Transverse colon (tissue), 4 donors: ENCODE measurements around the gene DEUP1. TPM values are rescaled to one million over a fixed set of nuclear protein-coding genes. Genes with fewer than 3 reads are reported as not detected.

ENCODE experiments used
- DNase-seq: peaks from one replicate; pipeline ENCODE4 v3.0.0-alpha.2; 2019
- H3K27ac ChIP-seq, 4 donors: fragments of 200-600 bp; sonication (generic); 2 replicates each; pipeline ENCODE4 v1.5.1; 2016 to 2018; ENCODE audit warnings: inconsistent platforms in 4 of 4
- H3K27me3 ChIP-seq: fragments of 200-600 bp; sonication (generic); 2 replicates; pipeline ENCODE4 v1.5.1; 2017; ENCODE audit warnings: inconsistent platforms
- H3K36me3 ChIP-seq, 4 donors: fragments of 200-600 bp; sonication (generic); 2 replicates each; pipeline ENCODE4 v1.5.1; 2017 to 2019; ENCODE audit warnings: inconsistent platforms in 4 of 4
- H3K4me1 ChIP-seq, 4 donors: fragments of 200-600 bp; sonication (generic); 2 replicates each; pipeline ENCODE4 v1.5.1; 2017 to 2020; ENCODE audit warnings: inconsistent platforms in 4 of 4
- H3K4me3 ChIP-seq, 4 donors: fragments of 200-600 bp; sonication (generic); 1 replicate in 1 of 4; 2 replicates in 3 of 4; pipeline versions ENCODE4 v1.5.1 to v1.6.1; 2017 to 2019; ENCODE audit warnings: inconsistent platforms in 4 of 4
- H3K9me3 ChIP-seq, 2 donors: fragments of 200-600 bp; sonication (generic); 2 replicates each; pipeline ENCODE4 v1.5.1; 2017 to 2019; ENCODE audit warnings: inconsistent platforms in 2 of 2
- EP300 ChIP-seq: sonication (generic); formaldehyde crosslinking; IDR thresholded peaks from one replicate; pipeline ENCODE4 v1.6.1; 2017; ENCODE audit warnings: antibody characterized with exemption, low read depth
- POLR2A ChIP-seq: fragments of 450-650 bp; IDR thresholded peaks from one replicate; pipeline ENCODE4 v1.6.1; 2016; ENCODE audit warnings: antibody characterized with exemption, mild to moderate bottlenecking, moderate library complexity
- POLR2AphosphoS5 ChIP-seq, 3 donors: sonication (generic); formaldehyde crosslinking; IDR thresholded peaks; one replicate each; pipeline ENCODE4 v1.6.1; 2016; ENCODE audit warnings: antibody characterized with exemption in 3 of 3
- WGBS, 2 donors: methylation state at CpG; one replicate each; pipeline ENCODE4 v1.1.5; 2018; ENCODE audit warnings: low coverage in 1 of 2; 5-methylcytosine and 5-hydroxymethylcytosine counted together
- in situ Hi-C, 4 donors: fragments of 200-750 bp; cut with MboI; loops; one replicate each; pipeline versions ENCODE4 v1.15.0 to v1.15.1; 2017; ENCODE audit warnings: low sequenced_read_pairs in 3 of 4, low pct_ligation_motif_present in 1 of 4, low pct_unique_long_range_greater_than_20kb in 1 of 4
- intact Hi-C: fragments of 100-400 bp; cut with DNase I; formaldehyde crosslinking; loops from one replicate; pipeline ENCODE4 v1.15.1; 2023; ENCODE audit warnings: low total_unique reads
- total RNA-seq, 4 donors: library from RNA; depleted of rRNA; stranded (reverse); fragments of >200 nt; gene quantifications; one replicate each; pipeline ENCODE4 v1.1.0, GENCODE V29; 2016
- TF ChIP-seq, protein P1 (sequence below), 5 experiments: fragments of 200-600 bp in 3 of 5; fragments of 450-650 bp in 2 of 5; sonication (generic) in 3 of 5; IDR thresholded peaks; 1 replicate in 2 of 5; 2 replicates in 3 of 5; pipeline ENCODE4 v1.5.1; 2016 to 2017; ENCODE audit warnings: antibody characterized with exemption in 5 of 5, inconsistent platforms in 3 of 5, mild to moderate bottlenecking in 2 of 5, moderate library complexity in 1 of 5

Gene DEUP1
- total RNA-seq, 4 donors from 2014 or later = not detected

GRCh38 chr11:93288767-93289166 is 41.8 kb upstream of the DEUP1 start:
- H3K4me1 ChIP-seq = no peaks in the 10 kb centered on the region
- in situ Hi-C loops = no loop called here

GRCh38 chr11:93289782-93290463 is 40.6 kb upstream of the DEUP1 start:
- no peak for TF ChIP-seq POLR2A
- no peak for TF ChIP-seq POLR2AphosphoS5 (IDR thresholded peaks at IDR 0.05)
- TF ChIP-seq, protein P1, sequence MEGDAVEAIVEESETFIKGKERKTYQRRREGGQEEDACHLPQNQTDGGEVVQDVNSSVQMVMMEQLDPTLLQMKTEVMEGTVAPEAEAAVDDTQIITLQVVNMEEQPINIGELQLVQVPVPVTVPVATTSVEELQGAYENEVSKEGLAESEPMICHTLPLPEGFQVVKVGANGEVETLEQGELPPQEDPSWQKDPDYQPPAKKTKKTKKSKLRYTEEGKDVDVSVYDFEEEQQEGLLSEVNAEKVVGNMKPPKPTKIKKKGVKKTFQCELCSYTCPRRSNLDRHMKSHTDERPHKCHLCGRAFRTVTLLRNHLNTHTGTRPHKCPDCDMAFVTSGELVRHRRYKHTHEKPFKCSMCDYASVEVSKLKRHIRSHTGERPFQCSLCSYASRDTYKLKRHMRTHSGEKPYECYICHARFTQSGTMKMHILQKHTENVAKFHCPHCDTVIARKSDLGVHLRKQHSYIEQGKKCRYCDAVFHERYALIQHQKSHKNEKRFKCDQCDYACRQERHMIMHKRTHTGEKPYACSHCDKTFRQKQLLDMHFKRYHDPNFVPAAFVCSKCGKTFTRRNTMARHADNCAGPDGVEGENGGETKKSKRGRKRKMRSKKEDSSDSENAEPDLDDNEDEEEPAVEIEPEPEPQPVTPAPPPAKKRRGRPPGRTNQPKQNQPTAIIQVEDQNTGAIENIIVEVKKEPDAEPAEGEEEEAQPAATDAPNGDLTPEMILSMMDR (IDR thresholded peaks at IDR 0.05) = no peak
- TF ChIP-seq EP300 = no peak
- H3K27ac ChIP-seq = no peak overlapping the region
- DNase-seq = no peak
- no peak overlapping the region for H3K4me3 ChIP-seq
- no peaks in the 10 kb centered on the region for H3K9me3 ChIP-seq
- no peaks in the 10 kb centered on the region for H3K4me1 ChIP-seq
- in situ Hi-C loops = no loop called here
- H3K36me3 ChIP-seq = no peaks in the 10 kb centered on the region
- intact Hi-C loops = loop anchor here (5.0 kb wide), 1 partner anchor 1983 kb away; no protein-coding TSS in a partner anchor
- WGBS, 2 donors = 65 to 66% methylated on average over 4 to 5 of the region's 5 CpGs
- H3K27me3 ChIP-seq = no peaks in the 10 kb centered on the region

More at GRCh38 chr11:93288767-93289166, 41.8 kb upstream of the DEUP1 start:
- H3K27me3 ChIP-seq = no peaks in the 10 kb centered on the region
- WGBS, 2 donors = 75% methylated on average over 2 of the region's 2 CpGs; no CpG with 5 or more reads in 1 of the 2 donors
- intact Hi-C loops = no loop called here
- no peaks in the 10 kb centered on the region for H3K9me3 ChIP-seq
- H3K36me3 ChIP-seq = no peaks in the 10 kb centered on the region
- no peak overlapping the region for H3K4me3 ChIP-seq
- H3K27ac ChIP-seq = no peak overlapping the region
- no peak for TF ChIP-seq POLR2AphosphoS5 (IDR thresholded peaks at IDR 0.05)
- TF ChIP-seq, protein P1 (IDR thresholded peaks at IDR 0.05) = no peak
- no peak for TF ChIP-seq EP300
- no peak for TF ChIP-seq POLR2A
- no peak for DNase-seq

DNA sequence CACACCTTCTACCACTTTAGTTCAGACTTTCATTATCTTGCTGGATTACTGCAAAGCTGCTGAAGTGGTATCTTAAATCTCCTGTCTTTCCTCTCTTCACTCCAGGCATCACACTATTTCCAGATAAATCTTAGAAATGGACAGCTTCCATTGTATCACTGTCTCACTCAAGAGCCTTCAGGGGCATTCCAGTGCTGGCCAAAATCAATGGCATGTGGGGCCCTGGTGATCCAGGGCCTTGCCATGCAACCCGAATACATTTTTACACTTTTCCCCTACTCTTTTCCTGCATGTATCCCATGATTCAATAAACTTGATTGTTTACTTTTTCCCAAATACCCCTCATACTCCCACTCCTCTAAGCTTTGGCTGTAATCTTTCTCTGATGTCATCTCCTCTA is 39.4 kb upstream of the DEUP1 start:
- in situ Hi-C loops (no loop called here), intact Hi-C loops (loop anchor here (5.0 kb wide), 1 partner anchor 1984 kb away; no protein-coding TSS in a partner anchor)
- WGBS, 2 donors = 86 to 88% methylated on average over 1 of the region's 1 CpG

GRCh38 chr11:93291898-93292297 is 38.6 kb upstream of the DEUP1 start:
- in situ Hi-C loops = no loop called here
- no peaks in the 10 kb centered on the region for H3K9me3 ChIP-seq
- 33 to 76% methylated on average over 1 of the region's 1 CpG for WGBS, 2 donors
- no peak overlapping the region for H3K27ac ChIP-seq
- H3K4me1 ChIP-seq = no peaks in the 10 kb centered on the region
- no peak for DNase-seq
- no peak overlapping the region for H3K4me3 ChIP-seq
- H3K27me3 ChIP-seq = no peaks in the 10 kb centered on the region
- H3K36me3 ChIP-seq = no peaks in the 10 kb centered on the region
- TF ChIP-seq EP300 (no peak), POLR2A (no peak), POLR2AphosphoS5 (IDR thresholded peaks at IDR 0.05) (no peak)
- TF ChIP-seq, protein P1 (IDR thresholded peaks at IDR 0.05) = no peak
- intact Hi-C loops = loop anchor here (5.0 kb wide), 1 partner anchor 1985 kb away; no protein-coding TSS in a partner anchor

More for the DNA sequence above, 39.4 kb upstream of the DEUP1 start:
- Histone ChIP-seq H3K4me3 (no peak overlapping the region), H3K9me3 (no peaks in the 10 kb centered on the region), H3K36me3 (no peaks in the 10 kb centered on the region), H3K4me1 (no peaks in the 10 kb centered on the region), H3K27ac (no peak overlapping the region), H3K27me3 (no peaks in the 10 kb centered on the region)
- no peak for DNase-seq
- TF ChIP-seq POLR2AphosphoS5 (IDR thresholded peaks at IDR 0.05) (no peak), POLR2A (no peak), EP300 (no peak)
- TF ChIP-seq, protein P1 (IDR thresholded peaks at IDR 0.05) = no peak
